Fibroblast of lung (primary cell): ENCODE measurements around the gene SMARCD1. TPM values are rescaled to one million over a fixed set of nuclear protein-coding genes. Genes with fewer than 3 reads are reported as not detected.

Source experiments
- DNase-seq, 2 donors: peaks; one replicate each; pipeline versions ENCODE4 v3.0.0 to v3.0.0-alpha.2; 2010; ENCODE audit warnings: low read depth in 2 of 2
- H2AFZ ChIP-seq: 2 replicates; pipeline ENCODE4 v1.5.1; 2012; ENCODE audit warnings: low read length, control low read depth, inconsistent platforms
- H3K27ac ChIP-seq: 2 replicates; pipeline ENCODE4 v1.5.1; 2011; ENCODE audit warnings: low read length, control low read depth; ENCODE audit not compliant: insufficient read depth
- H3K27me3 ChIP-seq: 2 replicates; pipeline ENCODE4 v1.5.1; 2011; ENCODE audit warnings: mild to moderate bottlenecking, low read length; ENCODE audit not compliant: control insufficient read depth, insufficient read depth
- H3K36me3 ChIP-seq: 2 replicates; pipeline ENCODE4 v1.5.1; 2011; ENCODE audit warnings: low read length; ENCODE audit not compliant: control insufficient read depth, insufficient read depth
- H3K4me1 ChIP-seq: 2 replicates; pipeline ENCODE4 v1.5.1; 2011; ENCODE audit warnings: low read length; ENCODE audit not compliant: control insufficient read depth, insufficient read depth; ENCODE audit errors: extremely low read depth
- H3K4me2 ChIP-seq: 2 replicates; pipeline ENCODE4 v1.5.1; 2011; ENCODE audit warnings: low read length, control low read depth; ENCODE audit not compliant: insufficient read depth; ENCODE audit errors: extremely low read depth
- H3K4me3 ChIP-seq, 4 experiments: fragments of 200-600 bp in 1 of 4; sonication (generic) in 1 of 4; replicated peaks in 1 of 4; 2 replicates each; pipeline ENCODE4 v1.5.1; 2011 to 2016; ENCODE audit warnings: low read length in 4 of 4, low read depth in 3 of 4, mild to moderate bottlenecking in 3 of 4, control low read depth in 2 of 4, inconsistent platforms in 1 of 4, mixed read lengths in 1 of 4; ENCODE audit not compliant: insufficient read depth in 1 of 4; ENCODE audit errors: control extremely low read depth in 1 of 4
- H3K79me2 ChIP-seq: 2 replicates; pipeline ENCODE4 v1.5.1; 2012; ENCODE audit warnings: mild to moderate bottlenecking, low read length, inconsistent platforms; ENCODE audit not compliant: control insufficient read depth, insufficient read depth
- H3K9ac ChIP-seq: 2 replicates; pipeline ENCODE4 v1.5.1; 2011; ENCODE audit warnings: mild to moderate bottlenecking, low read length, control low read depth; ENCODE audit not compliant: insufficient read depth
- H3K9me3 ChIP-seq: 2 replicates; pipeline ENCODE4 v1.5.1; 2012; ENCODE audit warnings: low read depth, low read length; ENCODE audit not compliant: control insufficient read depth, insufficient read depth
- H4K20me1 ChIP-seq: 2 replicates; pipeline ENCODE4 v1.5.1; 2011; ENCODE audit warnings: low read length; ENCODE audit not compliant: control insufficient read depth, insufficient read depth; ENCODE audit errors: extremely low read depth
- CTCF ChIP-seq, 2 donors: IDR thresholded peaks in 1 of 2; conservative IDR thresholded peaks in 1 of 2; 1 replicate in 1 of 2; 2 replicates in 1 of 2; pipeline ENCODE4 v1.5.1; 2011 to 2012; ENCODE audit warnings: low read length in 2 of 2, control low read depth in 1 of 2, inconsistent platforms in 1 of 2, low read depth in 1 of 2, mild to moderate bottlenecking in 1 of 2
- EZH2 ChIP-seq: IDR thresholded peaks from 2 replicates; pipeline ENCODE4 v1.5.1; 2012; ENCODE audit warnings: low read length, control low read depth, mild to moderate bottlenecking; ENCODE audit errors: missing control alignments
- polyA plus RNA-seq, 2 donors: library from polyadenylated mRNA; depleted of rRNA in 1 of 2; stranded (reverse) in 1 of 2; unstranded in 1 of 2; fragments of >200 nt; gene quantifications; 2 replicates each; pipeline ENCODE4 v1.2.1, GENCODE V29; 2011 to 2012; ENCODE audit warnings: missing spikeins in 1 of 2
- total RNA-seq: library from RNA; depleted of rRNA; stranded (reverse); fragments of >200 nt; gene quantifications from 2 replicates; pipeline ENCODE4 v1.2.1, GENCODE V29; 2014

Gene SMARCD1
- total and polyA plus RNA-seq, 2 donors (not counting 1 experiment from before 2014, with no cell fraction given) = 30.5 to 34.3 TPM

GRCh38 chr12:50111395-50111692, 26.2 kb downstream of the SMARCD1 start:
- peaks cover 2% of the 10 kb centered on the region for H3K27me3 ChIP-seq
- no peak overlapping the region for H3K9ac ChIP-seq
- peaks cover 20% of the 10 kb centered on the region for H3K79me2 ChIP-seq
- peak overlapping the region; percentile 81 for H2AFZ ChIP-seq
- H3K4me2 ChIP-seq = peak overlapping the region; percentile 58
- no peaks in the 10 kb centered on the region for H3K36me3 ChIP-seq
- TF ChIP-seq EZH2 (no peak), CTCF (conservative IDR thresholded peaks at IDR 0.05 in 1 of 2, IDR thresholded peaks at IDR 0.05 in 1 of 2; ENCODE audit: low read depth in 1 of 2, low read length in 2 of 2) (no peak)
- peaks cover 14% of the 10 kb centered on the region for H3K4me1 ChIP-seq
- no peaks in the 10 kb centered on the region for H3K9me3 ChIP-seq
- no peak for DNase-seq
- peak overlapping the region in 3 of 4 experiments; percentile 18 to 37 (median 29) for H3K4me3 ChIP-seq
- H4K20me1 ChIP-seq = no peaks in the 10 kb centered on the region
- H3K27ac ChIP-seq = peak overlapping the region; percentile 99

- TF ChIP-seq CTCF (conservative IDR thresholded peaks at IDR 0.05 in 1 of 2, IDR thresholded peaks at IDR 0.05 in 1 of 2; ENCODE audit: low read depth in 1 of 2, low read length in 2 of 2) = peak; percentile 84
- TF ChIP-seq EZH2 = no peak
- Histone ChIP-seq H3K9me3 (no peaks in the 10 kb centered on the region), H3K4me1 (peaks cover 14% of the 10 kb centered on the region), H3K4me2 (peak within 1 kb of the TSS; percentile 86), H4K20me1 (no peaks in the 10 kb centered on the region), H3K27ac (peak within 1 kb of the TSS; percentile 99), H2AFZ (peak within 1 kb of the TSS; percentile 86), H3K27me3 (peaks cover under 1% of the 10 kb centered on the region), H3K9ac (peak within 1 kb of the TSS; percentile 97), H3K79me2 (peaks cover 20% of the 10 kb centered on the region), H3K4me3 (peak within 1 kb of the TSS; percentile 84 to 98 (median 94)), H3K36me3 (no peaks in the 10 kb centered on the region)
- DNase-seq = peak; percentile 99 to 100
Measured at GRCh38 chr12:50111693-50112455, 26.7 kb downstream of the SMARCD1 start, which contains the start of gene COX14. Gene COX14, plus strand, starts transcription at chr12:50112236. Its CDS starts 7,808 bp downstream, at chr12:50120044.

GRCh38 chr12:50112456-50113218, 27.5 kb downstream of the SMARCD1 start:
- no peak for DNase-seq
- H3K79me2 ChIP-seq = peaks cover 20% of the 10 kb centered on the region
- no peak for TF ChIP-seq CTCF (conservative IDR thresholded peaks at IDR 0.05 in 1 of 2, IDR thresholded peaks at IDR 0.05 in 1 of 2; ENCODE audit: low read depth in 1 of 2, low read length in 2 of 2)
- no peak for TF ChIP-seq EZH2

More at GRCh38 chr12:50112456-50113218, 27.5 kb downstream of the SMARCD1 start:
- Histone ChIP-seq H3K9ac (peak overlapping the region; percentile 97), H3K4me2 (peak overlapping the region; percentile 86), H3K9me3 (no peaks in the 10 kb centered on the region), H3K4me1 (peaks cover 14% of the 10 kb centered on the region), H3K27me3 (no peaks in the 10 kb centered on the region), H3K27ac (peak overlapping the region; percentile 99), H2AFZ (peak overlapping the region; percentile 86), H3K36me3 (no peaks in the 10 kb centered on the region), H3K4me3 (peak overlapping the region; percentile 84 to 98 (median 94)), H4K20me1 (no peaks in the 10 kb centered on the region)
